Right lobe of liver (tissue), 6 donors: ENCODE measurements around the gene GPSM3. TPM values are rescaled to one million over a fixed set of nuclear protein-coding genes. Genes with fewer than 3 reads are reported as not detected.
A peak's percentile ranks its signal among the peaks of the same experiment; 100 is the strongest.
"Not testable (repeated sequence)": the region's sequence is repeated elsewhere in the genome, so short reads cannot be mapped to it uniquely, and the experiment has no call there.

Source experiments
- ATAC-seq, 4 donors: fragments of 200-7000 bp; cut with Tn5 transposase; one replicate each; pipeline ENCODE4 v1.9.1; 2020; ENCODE audit warnings: mild to moderate bottlenecking in 4 of 4, moderate library complexity in 4 of 4
- DNase-seq, 3 donors: peaks; one replicate each; pipeline ENCODE4 v3.0.0-alpha.2; 2020
- H3K27ac ChIP-seq, 3 donors: fragments of 200-600 bp; one replicate each; pipeline ENCODE4 v1.8.0; 2022
- H3K27me3 ChIP-seq, 2 donors: fragments of 200-600 bp; one replicate each; pipeline ENCODE4 v1.8.0; 2022
- H3K36me3 ChIP-seq, 4 donors: fragments of 200-600 bp; sonication (generic) in 1 of 4; one replicate each; pipeline versions ENCODE4 v1.5.1 to v1.8.0; 2017 to 2022; ENCODE audit warnings: control low read depth in 1 of 4
- H3K4me1 ChIP-seq, 4 donors: fragments of 200-600 bp; sonication (generic) in 1 of 4; one replicate each; pipeline versions ENCODE4 v1.5.1 to v1.8.0; 2017 to 2022; ENCODE audit warnings: control low read depth in 1 of 4
- H3K4me3 ChIP-seq, 3 donors: fragments of 200-600 bp; one replicate each; pipeline ENCODE4 v1.8.0; 2022
- H3K9me3 ChIP-seq, 4 donors: fragments of 200-600 bp; sonication (generic) in 1 of 4; one replicate each; pipeline versions ENCODE4 v1.5.1 to v1.8.0; 2017 to 2022; ENCODE audit warnings: control low read depth in 1 of 4
- CTCF ChIP-seq, 4 donors: fragments of 200-600 bp in 3 of 4; fragments of 450-650 bp in 1 of 4; IDR thresholded peaks; one replicate each; pipeline versions ENCODE4 v1.5.1 to v1.8.0; 2016 to 2022; ENCODE audit warnings: antibody characterized with exemption in 4 of 4, mild to moderate bottlenecking in 2 of 4
- POLR2A ChIP-seq: fragments of 450-650 bp; IDR thresholded peaks from one replicate; pipeline ENCODE4 v1.6.1; 2017; ENCODE audit warnings: antibody characterized with exemption, mild to moderate bottlenecking
- WGBS: methylation state at CpG from one replicate; pipeline ENCODE4 v1.1.6; 2018; ENCODE audit warnings: low coverage, low lambda C conversion rate; ENCODE audit not compliant: insufficient coverage; ENCODE audit errors: missing lambda C conversion rate; 5-methylcytosine and 5-hydroxymethylcytosine counted together
- intact Hi-C, 2 donors: fragments of 100-400 bp; cut with DNase I; formaldehyde crosslinking; loops; one replicate each; pipeline versions ENCODE4 v1.11.2 to v1.14.1; 2022
- total RNA-seq, 6 experiments: library from RNA; depleted of rRNA in 2 of 6; stranded (reverse); fragments of >200 nt in 2 of 6; fragmentation: NEBNext Ultra II Directional in 3 of 6; extraction: Animal tissue kit (Norgen Biotek cat#: 25700) in 3 of 6; gene quantifications; one replicate each; pipeline versions ENCODE4 v1.1.0 to v1.2.4, GENCODE V29; 2016 to 2023
- donor health status: DM: no; HTN: yes; CAD: no.
- donor health status: DM: no; HTN: no; CAD: no.
- donor health status: DM: no; HTN: no; CAD: no.
- donor health status: DM: no; HTN: yes; CAD: no.
- donor health status: DM: no; HTN: yes; CAD: no.

GPSM3 gene
- total RNA-seq, 6 experiments from 2014 or later: 3.7 to 9.2 (median 5.7) TPM

GRCh38 chr6:32195652-32195901 lies 3.1 kb upstream of the GPSM3 start:
- WGBS: 0% methylated on average over 6 of the region's 25 CpGs
- H3K4me3 ChIP-seq: peak overlapping the region in 2 of 3 donors; percentile 78 to 87
- H3K4me1 ChIP-seq: peaks cover 0 to 15% (median 7%) of the 10 kb centered on the region in 4 donors
- DNase-seq (peak; percentile 100), ATAC-seq (peak; percentile 81 to 91 (median 90))
- intact Hi-C loops: no loop called here
- H3K9me3 ChIP-seq: no peaks in the 10 kb centered on the region
- H3K27ac ChIP-seq: peak overlapping the region in 2 of 3 donors; percentile 75 to 97
- no peaks in the 10 kb centered on the region for H3K27me3 ChIP-seq
- no peaks in the 10 kb centered on the region for H3K36me3 ChIP-seq
- no peak for TF ChIP-seq POLR2A
- peak; percentile 56 to 64 (median 58) for TF ChIP-seq CTCF (IDR thresholded peaks at IDR 0.05)

GRCh38 chr6:32194825-32195651 lies 2.6 kb upstream of the GPSM3 start:
- H3K36me3 ChIP-seq: no peaks in the 10 kb centered on the region
- H3K4me3 ChIP-seq: peak overlapping the region; percentile 30 to 48 (median 43)
- ATAC-seq (no peak), DNase-seq (no peak)
- no peaks in the 10 kb centered on the region for H3K9me3 ChIP-seq
- WGBS: 19% methylated on average over 14 of the region's 15 CpGs
- peaks cover 0 to 15% (median 7%) of the 10 kb centered on the region in 4 donors for H3K4me1 ChIP-seq
- no peaks in the 10 kb centered on the region for H3K27me3 ChIP-seq
- TF ChIP-seq POLR2A (peak; percentile 49), CTCF (IDR thresholded peaks at IDR 0.05) (peak; percentile 10 to 35 (median 26))
- H3K27ac ChIP-seq: peak overlapping the region; percentile 70 to 75 (median 75)
- intact Hi-C loops: no loop called here

- WGBS: 83% methylated on average over 1 of the region's 4 CpGs
- intact Hi-C loops: no loop called here
- ATAC-seq: no peak
- Histone ChIP-seq H3K27ac (peak overlapping the region in 2 of 3 donors; percentile 70 to 75), H3K27me3 (no peaks in the 10 kb centered on the region), H3K4me3 (no peak overlapping the region), H3K36me3 (no peaks in the 10 kb centered on the region), H3K9me3 (no peaks in the 10 kb centered on the region), H3K4me1 (peaks cover 0 to 15% (median 7%) of the 10 kb centered on the region in 4 donors)
- TF ChIP-seq CTCF (IDR thresholded peaks at IDR 0.05) (no peak), POLR2A (no peak)
- DNase-seq: no peak
Observed at GRCh38 chr6:32194388-32194787, 1.9 kb upstream of the GPSM3 start.

- H3K9me3 ChIP-seq, H3K36me3 ChIP-seq, H3K27me3 ChIP-seq, ATAC-seq, intact Hi-C loops, DNase-seq: not testable (repeated sequence)
- Histone ChIP-seq H3K4me3 (peak overlapping the region in 2 of 3 donors; percentile 6 to 64), H3K27ac (peak overlapping the region; percentile 69 to 96 (median 86)), H3K4me1 (peaks cover 0 to 15% (median 7%) of the 10 kb centered on the region in 4 donors)
- WGBS: 79% methylated on average over 9 of the region's 13 CpGs
Observed at GRCh38 chr6:32193096-32193495, 653 bp upstream of the GPSM3 start.
